Right lung (tissue), 10 donors: ENCODE data around the gene DDO. TPM values are rescaled to one million over a fixed set of nuclear protein-coding genes. Genes with fewer than 3 reads are reported as not detected.
A peak's percentile ranks its signal among the peaks of the same experiment; 100 is the strongest.
"Not testable (repeated sequence)": the region's sequence is repeated elsewhere in the genome, so short reads cannot be mapped to it uniquely, and the experiment has no call there.

ENCODE experiments used
- DNase-seq, 2 donors: peaks; one replicate each; pipeline ENCODE4 v3.0.0-alpha.2; 2013
- long read RNA-seq, 8 donors: transcript quantifications; one replicate each; lab custom pipeline, GENCODE V29; 2026
- polyA plus RNA-seq, 5 donors: library from polyadenylated mRNA; unstranded; fragments of 120-200 nt; gene quantifications; one replicate each; pipeline versions ENCODE4 v1.2.1 to v1.2.3, GENCODE V29; 2013; ENCODE audit warnings: inconsistent platforms in 1 of 5, low replicate concordance in 1 of 5; ENCODE audit not compliant: insufficient read length in 5 of 5, insufficient read depth in 1 of 5

Gene DDO
- 1 to 10 TPM in 3 of 5 donors, under 1 TPM in 2; 0.77 to 2.1 (median 1.3) TPM for polyA plus RNA-seq
- long read RNA-seq, donor 1, result 0 reads
- long read RNA-seq, donor 2, result 0 reads
- long read RNA-seq, donor 3, partial matches to known transcripts, result 0 of 1 reads
- long read RNA-seq, donor 3, other reads (novel, unspliced or antisense), result 0 of 1 reads
- long read RNA-seq, donor 4, result 0 reads
- long read RNA-seq, donor 5, result 0 reads
- long read RNA-seq, donor 6, partial matches to known transcripts, result 0 of 2 reads
- long read RNA-seq, donor 6, other reads (novel, unspliced or antisense), result 0 of 2 reads
- long read RNA-seq, donor 7, result 0 reads
- long read RNA-seq, donor 8, result 0 reads

- peak; percentile 47 to 55 for DNase-seq
Measured at GRCh38 chr6:110415086-110415916, at the start of gene DDO. Gene DDO (minus strand): TSS chr6:110415575. CDS start chr6:110413462, 2,113 bp downstream.

- DNase-seq, result no peak
Measured at GRCh38 chr6:110462884-110463481, 47.6 kb upstream of the DDO start.

GRCh38 chr6:110461376-110461775 is 46.0 kb upstream of the DDO start:
- DNase-seq, result no peak

DNA sequence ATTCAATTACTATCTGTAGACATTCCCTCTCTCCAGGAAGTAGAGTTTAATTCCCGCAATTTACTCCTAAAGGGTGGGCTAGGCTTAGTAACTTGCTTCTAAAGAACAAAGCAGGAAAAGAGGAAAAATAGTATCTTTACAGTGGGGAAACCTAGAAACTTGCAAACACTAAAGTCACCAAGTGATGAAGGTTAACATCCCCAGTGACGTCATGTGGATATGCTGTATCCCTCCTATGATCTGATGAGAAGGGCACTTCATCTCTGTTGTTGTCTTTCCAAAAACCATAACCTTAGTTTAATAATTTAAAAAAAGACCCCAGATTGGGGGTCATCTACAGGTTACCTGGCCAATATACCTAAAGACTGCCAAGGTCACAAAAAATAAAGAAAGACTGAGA is 43.8 kb upstream of the DDO start:
- no peak for DNase-seq

GRCh38 chr6:110458476-110458875 is 43.1 kb upstream of the DDO start:
- DNase-seq, result no peak

- not testable (repeated sequence) for DNase-seq
Measured at GRCh38 chr6:110457567-110458175, 42.3 kb upstream of the DDO start.

DNA sequence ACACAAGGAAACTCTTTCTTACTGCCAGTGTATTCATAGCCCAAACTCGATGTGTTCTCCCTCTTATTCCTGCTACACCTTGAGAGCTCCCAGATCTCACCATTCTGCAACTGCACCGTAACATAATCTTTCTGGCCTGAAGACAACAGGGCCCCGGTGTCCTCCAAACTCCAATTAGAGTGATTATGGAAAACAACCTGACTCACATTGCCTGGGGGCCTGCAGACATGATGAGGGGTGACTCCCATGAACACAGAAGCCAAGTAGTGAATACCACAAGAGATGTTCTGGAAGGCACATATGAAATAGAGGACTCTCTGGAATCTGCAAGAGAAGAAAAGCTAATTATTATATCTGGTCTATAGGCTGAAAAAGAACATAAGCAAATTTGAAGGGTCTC is 41.3 kb upstream of the DDO start:
- DNase-seq, result no peak

- DNase-seq, result no peak
Measured at GRCh38 chr6:110449541-110449895, 34.1 kb upstream of the DDO start.

- no peak for DNase-seq
Measured at GRCh38 chr6:110448846-110449540, 33.6 kb upstream of the DDO start.

GRCh38 chr6:110447761-110448160 is 32.4 kb upstream of the DDO start:
- no peak for DNase-seq

DNA sequence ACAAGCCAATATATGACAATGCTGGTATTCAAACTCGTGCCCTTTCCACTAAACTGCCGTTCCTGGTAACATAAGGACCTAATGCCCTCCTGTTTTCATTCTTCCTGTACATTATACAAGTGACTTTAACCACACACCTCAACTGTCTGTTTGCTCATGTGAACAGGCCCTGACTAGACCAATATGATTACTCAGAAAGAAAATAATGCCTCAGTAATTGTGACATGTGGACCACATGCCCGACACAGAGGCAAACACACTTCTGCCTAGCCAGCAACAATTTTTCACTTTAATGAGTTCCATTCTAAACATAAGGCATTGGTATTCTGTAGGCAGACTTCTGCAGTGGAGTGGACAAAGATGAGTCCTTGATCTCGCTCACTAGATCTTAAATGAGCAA is 31.0 kb upstream of the DDO start:
- no peak for DNase-seq

- DNase-seq, result no peak
Measured at GRCh38 chr6:110440026-110440425, 24.7 kb upstream of the DDO start.

GRCh38 chr6:110439356-110439755 is 24.0 kb upstream of the DDO start:
- DNase-seq, result no peak

GRCh38 chr6:110434961-110435602 is 19.7 kb upstream of the DDO start:
- DNase-seq, result no peak

DNA sequence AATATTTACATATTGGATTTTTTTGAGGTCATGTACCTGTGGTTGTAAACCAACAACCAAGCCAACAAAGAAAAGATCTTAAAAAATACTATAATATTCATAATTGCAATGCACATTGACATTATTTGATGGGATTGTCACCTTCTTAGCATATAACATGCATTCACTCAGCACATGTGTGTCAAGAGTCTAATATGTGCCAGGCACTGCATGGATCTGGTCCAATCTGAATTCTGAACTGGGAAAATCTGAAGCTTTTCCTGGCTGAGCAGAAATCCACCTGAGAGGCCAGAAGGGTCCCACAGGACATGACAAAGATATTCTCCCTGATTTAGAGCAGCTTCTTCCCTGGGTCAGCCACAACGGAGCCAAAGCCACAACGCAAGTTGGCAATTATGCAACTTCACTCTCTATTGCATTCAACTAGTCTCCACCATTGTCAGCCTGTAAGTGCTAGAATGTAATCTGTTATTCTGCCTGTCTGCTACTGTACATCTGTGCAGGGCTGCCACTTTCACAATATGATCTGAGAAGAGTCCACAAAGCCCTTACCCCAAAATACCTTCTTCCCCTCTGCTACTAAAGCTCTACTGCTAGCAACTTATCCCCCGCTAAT is 17.0 kb upstream of the DDO start:
- no peak for DNase-seq

- DNase-seq, result no peak
Measured at GRCh38 chr6:110430741-110431140, 15.4 kb upstream of the DDO start.

GRCh38 chr6:110430236-110430635 is 14.9 kb upstream of the DDO start:
- DNase-seq, result no peak

- DNase-seq, result no peak
Measured at GRCh38 chr6:110428153-110428552, 12.8 kb upstream of the DDO start.

DNA sequence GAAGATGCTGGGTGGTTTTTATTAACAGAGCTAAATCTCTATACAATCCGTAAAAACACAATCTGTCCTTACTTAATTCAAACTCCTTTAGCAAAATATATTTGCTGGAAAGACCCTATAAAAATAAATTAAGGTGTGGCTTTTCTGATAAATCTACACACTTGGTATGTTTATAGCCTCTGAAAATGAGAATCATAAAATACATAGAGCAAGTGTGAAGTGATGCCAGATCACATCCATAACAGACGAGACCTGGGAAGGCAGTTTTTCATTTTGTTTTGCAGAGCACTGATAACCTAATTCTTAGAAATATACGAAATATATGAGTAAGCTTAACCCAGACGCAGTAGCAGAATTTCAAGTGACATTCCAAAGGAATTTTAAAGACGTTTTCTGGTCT is 10.4 kb upstream of the DDO start:
- no peak for DNase-seq

GRCh38 chr6:110422444-110422822 is 7.1 kb upstream of the DDO start:
- no peak for DNase-seq
